ENCODE data around the gene RASL11B.

Gene RASL11B

DNA sequence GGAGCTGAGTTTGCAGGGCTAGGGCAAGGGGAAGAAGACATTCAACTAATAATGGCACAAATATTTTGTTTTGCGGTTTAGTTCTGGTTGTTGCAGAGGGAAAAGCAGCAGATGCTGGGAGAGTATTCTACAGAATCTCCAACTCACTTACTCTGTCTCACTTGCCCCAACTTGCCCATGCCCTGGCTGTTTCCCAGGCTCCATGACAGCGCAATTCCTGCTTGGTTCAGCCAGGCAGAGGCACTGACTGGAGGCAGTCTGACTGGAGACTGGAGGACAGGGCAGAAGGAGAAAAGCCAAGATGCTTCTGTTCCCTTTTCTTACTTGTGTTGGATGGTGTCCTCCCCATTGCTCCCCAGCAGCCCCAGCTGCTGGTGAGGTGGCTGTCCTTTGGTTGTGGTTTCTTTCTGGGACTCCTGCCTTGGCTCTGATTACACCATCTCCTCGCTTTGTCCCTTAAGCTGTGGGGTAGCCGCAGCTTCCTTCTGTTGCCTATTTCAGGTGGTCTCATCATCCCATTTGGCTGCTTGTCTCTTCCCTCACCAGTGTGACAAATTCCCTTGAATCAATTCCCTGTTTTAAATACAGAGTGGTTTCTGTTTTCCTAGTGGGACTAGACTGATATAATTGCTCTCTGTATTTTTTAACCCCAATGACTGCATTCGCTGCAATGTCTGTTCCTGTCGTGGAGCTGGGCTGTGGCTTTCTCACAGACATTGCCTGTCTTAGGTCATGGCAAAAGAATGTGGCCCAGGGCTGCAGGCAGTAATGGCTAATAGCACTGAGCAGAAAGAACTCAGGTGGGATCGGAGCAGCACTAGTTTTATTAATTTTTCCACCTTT, 24.2 kb upstream of the RASL11B start:
- TF ChIP-seq EZH2phosphoT487 (IDR thresholded peaks at IDR 0.05; ENCODE audit: low read depth), result no peak
- TF ChIP-seq, protein P1, sequence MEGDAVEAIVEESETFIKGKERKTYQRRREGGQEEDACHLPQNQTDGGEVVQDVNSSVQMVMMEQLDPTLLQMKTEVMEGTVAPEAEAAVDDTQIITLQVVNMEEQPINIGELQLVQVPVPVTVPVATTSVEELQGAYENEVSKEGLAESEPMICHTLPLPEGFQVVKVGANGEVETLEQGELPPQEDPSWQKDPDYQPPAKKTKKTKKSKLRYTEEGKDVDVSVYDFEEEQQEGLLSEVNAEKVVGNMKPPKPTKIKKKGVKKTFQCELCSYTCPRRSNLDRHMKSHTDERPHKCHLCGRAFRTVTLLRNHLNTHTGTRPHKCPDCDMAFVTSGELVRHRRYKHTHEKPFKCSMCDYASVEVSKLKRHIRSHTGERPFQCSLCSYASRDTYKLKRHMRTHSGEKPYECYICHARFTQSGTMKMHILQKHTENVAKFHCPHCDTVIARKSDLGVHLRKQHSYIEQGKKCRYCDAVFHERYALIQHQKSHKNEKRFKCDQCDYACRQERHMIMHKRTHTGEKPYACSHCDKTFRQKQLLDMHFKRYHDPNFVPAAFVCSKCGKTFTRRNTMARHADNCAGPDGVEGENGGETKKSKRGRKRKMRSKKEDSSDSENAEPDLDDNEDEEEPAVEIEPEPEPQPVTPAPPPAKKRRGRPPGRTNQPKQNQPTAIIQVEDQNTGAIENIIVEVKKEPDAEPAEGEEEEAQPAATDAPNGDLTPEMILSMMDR (IDR thresholded peaks at IDR 0.05; ENCODE audit: low read depth, low read length), result no peak
- H3K79me2 ChIP-seq (ENCODE audit: low read length), result no peaks in the 10 kb centered on the region
- H3K9ac ChIP-seq (ENCODE audit: low read length), result no peak overlapping the region
- no peaks in the 10 kb centered on the region for H3K9me3 ChIP-seq (ENCODE audit: insufficient read depth, low read length)
- H3K4me1 ChIP-seq (ENCODE audit: low read length), result peaks cover 5% of the 10 kb centered on the region
- no peaks in the 10 kb centered on the region for H3K36me3 ChIP-seq (replicated peaks; ENCODE audit: low read depth, low read length)
- no peaks in the 10 kb centered on the region for H4K20me1 ChIP-seq (ENCODE audit: insufficient read depth, low read length)
- H3K27me3 ChIP-seq (ENCODE audit: low read depth, low read length), result no peaks in the 10 kb centered on the region
- no peak overlapping the region for H3K4me3 ChIP-seq (ENCODE audit: low read length)
- no peak overlapping the region for H3K27ac ChIP-seq (ENCODE audit: low read length)
- H3K4me2 ChIP-seq (ENCODE audit: low read length), result no peak overlapping the region
- no peak overlapping the region for H2AFZ ChIP-seq (ENCODE audit: low read depth, low read length)

DNA sequence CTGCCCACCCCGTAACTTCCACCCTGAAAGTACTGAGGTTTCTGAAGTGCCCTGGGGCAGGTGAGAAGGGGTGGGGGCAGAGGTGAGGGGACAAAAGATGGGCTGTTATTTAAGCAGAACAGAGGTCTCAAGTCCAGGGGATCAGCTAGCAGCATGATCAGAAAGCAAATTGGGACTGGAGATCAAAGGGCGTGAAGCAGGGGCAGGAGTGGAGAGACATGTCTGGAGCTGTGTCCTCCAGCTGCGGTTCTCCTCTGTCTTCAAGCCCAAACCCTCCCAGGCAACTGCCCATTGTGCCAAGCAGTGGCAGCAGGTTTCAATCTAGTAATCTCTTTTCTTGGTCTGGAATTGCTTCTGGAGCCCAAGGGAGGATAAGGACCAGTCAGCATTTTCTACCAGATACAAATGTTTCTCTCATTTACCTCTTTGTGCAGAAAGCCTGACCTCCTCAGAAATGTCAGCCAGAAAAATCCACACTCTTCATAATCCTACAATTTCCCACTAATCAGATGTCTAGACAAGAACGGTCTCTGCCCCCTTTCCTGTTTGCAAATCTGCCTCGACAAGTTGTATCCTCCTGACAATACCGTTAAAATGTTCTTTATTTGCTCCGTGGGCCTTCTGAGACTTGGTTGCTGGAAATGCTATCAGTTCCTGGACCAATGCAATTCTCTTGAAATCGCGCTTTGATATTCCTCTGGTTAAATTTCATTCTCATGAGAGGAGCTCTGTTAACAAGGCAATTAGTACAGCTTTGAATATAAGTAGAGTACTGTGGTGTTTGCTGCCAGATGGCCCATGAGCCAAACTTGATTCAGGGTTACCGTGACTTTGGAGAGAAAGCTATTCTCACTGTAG, 23.2 kb upstream of the RASL11B start:
- no peaks in the 10 kb centered on the region for H3K36me3 ChIP-seq (replicated peaks; ENCODE audit: low read depth, low read length)
- H3K4me1 ChIP-seq (ENCODE audit: low read length), result peaks cover 16% of the 10 kb centered on the region
- no peak overlapping the region for H3K9ac ChIP-seq (ENCODE audit: low read length)
- H3K27me3 ChIP-seq (ENCODE audit: low read depth, low read length), result no peaks in the 10 kb centered on the region
- no peak for TF ChIP-seq EZH2phosphoT487 (IDR thresholded peaks at IDR 0.05; ENCODE audit: low read depth)
- TF ChIP-seq, protein P1 (IDR thresholded peaks at IDR 0.05; ENCODE audit: low read depth, low read length), result no peak
- no peaks in the 10 kb centered on the region for H4K20me1 ChIP-seq (ENCODE audit: insufficient read depth, low read length)
- no peaks in the 10 kb centered on the region for H3K79me2 ChIP-seq (ENCODE audit: low read length)
- no peaks in the 10 kb centered on the region for H3K9me3 ChIP-seq (ENCODE audit: insufficient read depth, low read length)
- no peak overlapping the region for H3K4me2 ChIP-seq (ENCODE audit: low read length)
- no peak overlapping the region for H3K4me3 ChIP-seq (ENCODE audit: low read length)
- H2AFZ ChIP-seq (ENCODE audit: low read depth, low read length), result no peak overlapping the region
- no peak overlapping the region for H3K27ac ChIP-seq (ENCODE audit: low read length)

DNA sequence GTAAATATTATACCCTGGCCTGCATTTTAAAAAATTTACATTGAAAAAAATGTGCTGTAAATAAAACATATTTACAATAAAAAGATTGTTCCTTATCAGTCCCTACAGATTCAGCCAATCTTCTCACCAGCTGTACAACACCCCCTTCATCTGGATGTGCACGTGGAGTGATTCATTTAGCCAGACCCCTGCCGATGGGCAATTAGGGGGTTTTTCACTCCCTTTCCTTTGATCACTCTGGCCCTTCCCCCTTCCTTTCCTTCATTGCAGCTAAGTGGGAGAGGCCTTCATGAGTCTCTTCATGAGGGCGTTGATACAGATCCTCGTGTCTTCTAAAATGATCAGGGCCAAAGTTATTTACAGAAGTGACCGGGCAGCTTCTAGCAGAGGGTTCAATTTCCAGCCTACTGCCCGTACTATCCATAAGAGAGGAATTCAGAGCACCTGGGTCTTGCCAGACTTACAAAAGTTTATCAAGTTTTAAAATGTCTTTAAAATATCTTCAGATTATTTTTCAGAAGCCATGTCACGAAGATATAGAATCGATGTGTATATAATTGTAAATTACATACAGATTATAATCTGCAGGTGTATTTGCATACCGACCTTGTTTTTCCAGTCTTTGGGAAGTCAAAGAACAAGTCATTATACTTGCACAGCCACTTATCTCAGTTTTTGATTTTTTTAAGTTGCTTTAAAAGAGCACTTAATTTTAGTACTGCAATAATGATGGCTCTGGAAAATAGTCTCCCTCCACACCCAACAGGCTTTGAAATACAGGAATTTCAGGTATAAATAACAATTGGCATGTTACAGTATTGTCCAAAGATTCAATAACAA, 21.4 kb upstream of the RASL11B start:
- TF ChIP-seq EZH2phosphoT487 (IDR thresholded peaks at IDR 0.05; ENCODE audit: low read depth), result no peak
- TF ChIP-seq, protein P1 (IDR thresholded peaks at IDR 0.05; ENCODE audit: low read depth, low read length), result no peak
- Histone ChIP-seq H3K9me3 (ENCODE audit: insufficient read depth, low read length) (no peaks in the 10 kb centered on the region), H3K4me2 (ENCODE audit: low read length) (no peak overlapping the region), H3K4me1 (ENCODE audit: low read length) (peaks cover 22% of the 10 kb centered on the region), H2AFZ (ENCODE audit: low read depth, low read length) (no peak overlapping the region), H4K20me1 (ENCODE audit: insufficient read depth, low read length) (no peaks in the 10 kb centered on the region), H3K27ac (ENCODE audit: low read length) (no peak overlapping the region), H3K9ac (ENCODE audit: low read length) (no peak overlapping the region), H3K36me3 (replicated peaks; ENCODE audit: low read depth, low read length) (no peaks in the 10 kb centered on the region), H3K79me2 (ENCODE audit: low read length) (no peaks in the 10 kb centered on the region), H3K4me3 (ENCODE audit: low read length) (no peak overlapping the region), H3K27me3 (ENCODE audit: low read depth, low read length) (no peaks in the 10 kb centered on the region)

Data from OCI-LY3 (cell line).